Brain pericyte (primary cell): ENCODE results near the gene RFNG.

ENCODE experiments used
- DNase-seq: peaks from one replicate; pipeline ENCODE4 v3.0.0-alpha.2; 2012; ENCODE audit warnings: low read depth, low spot score

Gene RFNG

DNA sequence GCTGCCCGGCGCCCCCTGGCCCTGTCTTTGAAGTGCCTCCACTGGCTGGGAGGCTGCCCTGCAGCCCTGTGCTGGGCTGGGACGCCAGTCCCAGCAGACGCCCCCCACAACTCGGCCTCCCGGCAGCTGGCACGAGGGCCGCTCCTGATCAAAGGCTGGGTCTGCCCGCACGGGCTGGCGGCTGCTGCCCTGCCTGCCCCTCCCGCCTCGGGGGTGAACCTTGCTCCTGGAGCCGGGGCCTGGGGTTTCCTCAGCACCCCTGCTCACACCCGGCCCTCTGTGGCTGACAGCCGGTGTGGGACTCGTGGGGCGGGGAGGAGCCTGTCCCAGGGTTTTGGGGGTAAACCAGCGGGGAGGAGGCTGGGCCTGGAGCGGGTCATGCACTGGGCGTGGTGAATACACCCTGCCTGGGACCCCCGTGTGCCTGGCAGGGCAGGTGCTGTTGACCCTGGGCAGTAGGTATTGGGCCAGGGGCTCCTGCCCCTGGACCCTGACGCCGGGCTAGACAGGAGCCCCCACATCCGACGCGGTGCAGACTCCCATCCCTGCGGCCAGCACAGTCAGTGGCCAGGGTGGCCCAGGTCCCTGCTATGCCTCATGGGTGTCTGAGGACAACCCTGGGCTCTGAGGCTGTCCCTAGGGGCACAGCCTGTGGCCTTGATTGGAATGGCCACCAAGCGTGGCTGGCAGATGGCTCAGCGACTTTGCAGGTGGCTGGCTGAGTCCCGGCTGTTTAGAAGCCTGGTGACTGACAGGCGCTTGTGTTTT, 50.6 kb downstream of the RFNG start:
- DNase-seq: no peak

DNA sequence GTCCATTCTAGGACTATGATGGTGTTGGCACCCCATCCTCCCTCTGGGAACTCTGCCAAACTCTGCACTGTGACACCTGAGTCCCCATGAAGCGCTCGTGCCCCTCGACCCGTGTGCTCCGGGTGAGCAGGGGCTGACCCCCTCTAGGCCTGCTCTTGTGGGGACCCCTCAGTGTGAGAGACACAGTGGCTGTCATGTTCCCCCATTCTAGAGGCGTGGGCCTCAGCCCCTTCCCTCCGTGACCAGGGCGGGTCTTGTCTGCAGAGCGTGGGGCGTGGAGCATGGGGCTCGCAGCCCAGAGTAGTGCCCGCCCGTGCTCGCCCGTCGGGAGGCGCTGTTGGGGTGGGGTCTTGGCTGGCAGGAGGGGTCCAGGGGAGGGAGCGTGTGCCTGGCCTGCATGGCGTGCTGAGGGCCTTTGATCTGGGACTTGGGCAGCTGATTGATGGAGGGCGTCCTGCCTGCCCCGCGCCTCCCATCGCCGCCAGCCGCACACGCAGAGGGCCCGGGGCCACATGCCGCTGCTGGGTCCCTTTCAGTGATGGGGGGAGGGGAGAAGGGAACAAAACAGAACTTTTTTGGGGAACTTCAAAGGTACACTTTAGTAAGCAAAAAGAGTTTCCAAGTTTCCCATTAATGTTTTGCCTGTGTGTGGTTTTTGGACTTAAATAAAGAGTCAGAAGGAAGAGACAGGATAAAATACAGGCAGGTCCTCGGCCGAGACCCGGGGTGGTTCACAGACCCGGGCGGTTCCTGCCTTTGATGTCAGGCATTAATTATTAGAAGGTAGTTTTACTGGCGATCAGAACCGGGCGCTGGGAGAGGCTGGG, 51.4 kb downstream of the RFNG start:
- DNase-seq: no peak

GRCh38 chr17:81999587-81999975, 52.0 kb downstream of the RFNG start:
- no peak for DNase-seq

DNA sequence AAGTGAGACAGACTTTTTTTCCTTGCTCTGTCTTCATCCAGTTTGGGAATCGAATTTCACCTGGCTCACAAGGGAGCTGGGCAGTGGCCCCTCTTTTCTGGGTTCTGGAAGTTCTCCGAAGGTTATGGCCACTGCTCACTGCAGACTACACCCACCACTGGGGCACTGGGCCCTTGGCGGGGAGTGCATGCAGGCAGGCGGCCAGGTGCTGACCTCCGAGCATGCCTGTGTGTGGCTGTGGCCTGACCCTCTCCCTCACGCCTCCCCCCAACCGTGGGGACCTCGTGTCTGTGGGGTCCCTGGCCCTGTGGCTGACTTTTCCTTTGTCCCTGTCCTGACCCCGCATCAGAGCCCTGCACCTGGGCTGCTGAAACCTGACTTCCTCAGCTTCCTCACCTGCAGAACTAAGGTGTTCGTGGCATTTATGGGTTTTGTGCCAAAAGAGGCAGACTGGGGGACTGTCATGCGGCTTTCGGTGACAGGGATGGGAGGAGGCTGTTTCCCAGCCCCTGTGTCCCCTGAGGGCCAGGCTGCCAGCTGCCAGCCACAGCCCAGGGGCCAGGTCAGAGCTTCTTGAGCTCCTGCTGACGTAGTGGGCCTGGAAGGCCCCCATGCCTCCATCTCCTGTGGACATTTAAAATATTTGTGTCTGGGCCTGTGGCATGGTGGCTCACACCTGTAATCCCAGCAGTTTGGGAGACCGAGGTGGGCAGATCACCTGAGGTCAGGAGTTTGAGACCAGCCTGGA, 52.7 kb downstream of the RFNG start:
- DNase-seq: no peak

GRCh38 chr17:81998212-81998611, 53.4 kb downstream of the RFNG start:
- no peak for DNase-seq
